ENCODE measurements around the gene RGS4. TPM values are rescaled to one million over a fixed set of nuclear protein-coding genes. Genes with fewer than 3 reads are reported as not detected.

RGS4 gene
- total RNA-seq, 1 donor, result 63.9 TPM

DNA sequence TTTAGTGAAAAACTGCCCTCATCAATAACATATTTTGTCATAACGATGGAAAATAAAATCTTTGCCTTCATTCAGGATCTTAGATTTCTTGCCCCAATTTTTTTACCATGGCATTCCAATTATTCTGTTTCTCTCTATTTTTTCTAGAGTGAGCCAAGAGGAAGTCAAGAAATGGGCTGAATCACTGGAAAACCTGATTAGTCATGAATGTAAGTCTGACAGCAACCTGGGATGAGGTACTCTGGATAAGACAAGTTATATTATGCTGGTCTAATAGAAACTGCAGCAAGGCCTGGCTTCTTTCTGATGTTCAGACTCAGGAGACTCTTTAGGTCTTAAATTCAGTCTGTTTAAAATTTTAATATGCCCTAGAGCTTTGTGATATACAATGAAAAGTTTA, 3.5 kb downstream of the RGS4 start:
- TF ChIP-seq, protein P1, sequence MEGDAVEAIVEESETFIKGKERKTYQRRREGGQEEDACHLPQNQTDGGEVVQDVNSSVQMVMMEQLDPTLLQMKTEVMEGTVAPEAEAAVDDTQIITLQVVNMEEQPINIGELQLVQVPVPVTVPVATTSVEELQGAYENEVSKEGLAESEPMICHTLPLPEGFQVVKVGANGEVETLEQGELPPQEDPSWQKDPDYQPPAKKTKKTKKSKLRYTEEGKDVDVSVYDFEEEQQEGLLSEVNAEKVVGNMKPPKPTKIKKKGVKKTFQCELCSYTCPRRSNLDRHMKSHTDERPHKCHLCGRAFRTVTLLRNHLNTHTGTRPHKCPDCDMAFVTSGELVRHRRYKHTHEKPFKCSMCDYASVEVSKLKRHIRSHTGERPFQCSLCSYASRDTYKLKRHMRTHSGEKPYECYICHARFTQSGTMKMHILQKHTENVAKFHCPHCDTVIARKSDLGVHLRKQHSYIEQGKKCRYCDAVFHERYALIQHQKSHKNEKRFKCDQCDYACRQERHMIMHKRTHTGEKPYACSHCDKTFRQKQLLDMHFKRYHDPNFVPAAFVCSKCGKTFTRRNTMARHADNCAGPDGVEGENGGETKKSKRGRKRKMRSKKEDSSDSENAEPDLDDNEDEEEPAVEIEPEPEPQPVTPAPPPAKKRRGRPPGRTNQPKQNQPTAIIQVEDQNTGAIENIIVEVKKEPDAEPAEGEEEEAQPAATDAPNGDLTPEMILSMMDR (IDR thresholded peaks at IDR 0.05; ENCODE audit: insufficient read depth, low read depth, low read length), result no peak
- H3K4me3 ChIP-seq (ENCODE audit: low read depth, low read length), result no peak overlapping the region
- no peak for DNase-seq (ENCODE audit: low read depth)

- no peak for DNase-seq (ENCODE audit: low read depth)
Observed at GRCh38 chr1:163074004-163074403, 4.8 kb downstream of the RGS4 start.

DNA sequence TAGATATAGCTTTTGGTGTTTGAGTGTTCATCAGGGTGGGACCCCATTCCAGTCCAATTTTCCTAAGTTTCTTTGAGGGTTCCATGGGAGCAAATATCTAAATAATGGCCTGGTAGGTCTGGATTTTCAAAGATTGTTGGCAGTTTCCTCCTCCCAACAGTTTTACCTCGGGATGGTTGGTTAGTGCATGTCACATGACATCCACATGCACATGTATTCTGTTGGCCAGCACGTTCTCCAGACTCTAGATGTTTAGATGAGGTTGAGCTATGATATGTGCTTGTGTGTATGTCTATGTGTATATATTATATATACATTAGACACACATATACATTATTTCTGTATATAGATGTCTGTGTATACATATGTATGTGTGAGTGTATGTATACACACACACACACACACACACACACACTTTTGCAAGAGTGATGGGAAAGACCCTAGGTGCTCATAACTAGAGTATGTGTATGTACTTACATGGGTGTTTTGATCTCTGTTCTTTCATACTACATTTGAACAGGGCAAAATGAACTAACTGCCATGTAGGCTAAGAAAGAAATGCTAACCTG, 5.6 kb downstream of the RGS4 start:
- no peak overlapping the region for H3K4me3 ChIP-seq (ENCODE audit: low read depth, low read length)
- no peak for DNase-seq (ENCODE audit: low read depth)
- TF ChIP-seq, protein P1 (IDR thresholded peaks at IDR 0.05; ENCODE audit: insufficient read depth, low read depth, low read length), result no peak

More at GRCh38 chr1:163074004-163074403, 4.8 kb downstream of the RGS4 start:
- TF ChIP-seq, protein P1 (IDR thresholded peaks at IDR 0.05; ENCODE audit: insufficient read depth, low read depth, low read length), result no peak
- H3K4me3 ChIP-seq (ENCODE audit: low read depth, low read length), result no peak overlapping the region

- no peak overlapping the region for H3K4me3 ChIP-seq (ENCODE audit: low read depth, low read length)
- TF ChIP-seq, protein P1 (IDR thresholded peaks at IDR 0.05; ENCODE audit: insufficient read depth, low read depth, low read length), result no peak
- no peak for DNase-seq (ENCODE audit: low read depth)
Observed at GRCh38 chr1:163076044-163076443, 6.9 kb downstream of the RGS4 start.

DNA sequence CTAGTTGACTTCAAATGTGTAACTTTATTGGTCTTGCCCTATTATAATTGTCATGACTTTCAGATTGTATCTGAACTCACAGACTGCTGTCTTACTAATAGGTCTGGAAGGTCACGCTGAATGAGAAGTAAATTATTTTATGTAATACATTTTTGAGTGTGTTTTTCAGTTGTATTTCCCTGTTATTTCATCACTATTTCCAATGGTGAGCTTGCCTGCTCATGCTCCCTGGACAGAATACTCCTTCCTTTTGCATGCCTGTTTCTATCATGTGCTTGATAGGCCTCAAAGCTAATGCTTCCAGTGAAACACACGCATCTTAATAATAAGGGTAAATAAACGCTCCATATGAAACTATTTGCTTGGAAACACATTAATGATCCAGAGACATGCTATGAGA, 7.3 kb downstream of the RGS4 start:
- DNase-seq (ENCODE audit: low read depth), result no peak
- no peak overlapping the region for H3K4me3 ChIP-seq (ENCODE audit: low read depth, low read length)
- TF ChIP-seq, protein P1 (IDR thresholded peaks at IDR 0.05; ENCODE audit: insufficient read depth, low read depth, low read length), result no peak

- no peak overlapping the region for H3K4me3 ChIP-seq (ENCODE audit: low read depth, low read length)
- no peak for DNase-seq (ENCODE audit: low read depth)
- TF ChIP-seq, protein P1 (IDR thresholded peaks at IDR 0.05; ENCODE audit: insufficient read depth, low read depth, low read length), result no peak
Observed at GRCh38 chr1:163076981-163077761, 8.0 kb downstream of the RGS4 start.

All from fibroblast of villous mesenchyme (primary cell).